Measurements from ENCODE around the gene UTS2B.

DNA sequence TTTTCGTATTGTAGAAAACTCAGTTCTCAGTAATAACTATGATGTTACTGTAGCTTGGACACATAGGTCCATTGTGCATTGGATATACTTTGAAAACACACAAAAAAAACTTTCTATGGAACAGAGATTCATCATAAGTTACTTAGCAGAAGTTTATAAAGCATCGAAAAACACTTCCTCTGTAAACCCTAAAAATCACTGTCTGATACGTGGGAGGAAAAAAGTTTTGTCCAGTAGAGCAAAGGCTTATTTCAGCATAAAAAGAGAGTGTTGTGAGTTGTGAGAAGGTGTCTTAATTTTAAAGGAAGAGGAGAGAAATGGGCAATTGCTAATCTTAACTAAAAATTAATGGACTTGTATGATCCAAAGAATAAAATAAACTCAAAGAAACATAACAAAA is 66.5 kb downstream of the UTS2B start:
- TF ChIP-seq, protein P1, sequence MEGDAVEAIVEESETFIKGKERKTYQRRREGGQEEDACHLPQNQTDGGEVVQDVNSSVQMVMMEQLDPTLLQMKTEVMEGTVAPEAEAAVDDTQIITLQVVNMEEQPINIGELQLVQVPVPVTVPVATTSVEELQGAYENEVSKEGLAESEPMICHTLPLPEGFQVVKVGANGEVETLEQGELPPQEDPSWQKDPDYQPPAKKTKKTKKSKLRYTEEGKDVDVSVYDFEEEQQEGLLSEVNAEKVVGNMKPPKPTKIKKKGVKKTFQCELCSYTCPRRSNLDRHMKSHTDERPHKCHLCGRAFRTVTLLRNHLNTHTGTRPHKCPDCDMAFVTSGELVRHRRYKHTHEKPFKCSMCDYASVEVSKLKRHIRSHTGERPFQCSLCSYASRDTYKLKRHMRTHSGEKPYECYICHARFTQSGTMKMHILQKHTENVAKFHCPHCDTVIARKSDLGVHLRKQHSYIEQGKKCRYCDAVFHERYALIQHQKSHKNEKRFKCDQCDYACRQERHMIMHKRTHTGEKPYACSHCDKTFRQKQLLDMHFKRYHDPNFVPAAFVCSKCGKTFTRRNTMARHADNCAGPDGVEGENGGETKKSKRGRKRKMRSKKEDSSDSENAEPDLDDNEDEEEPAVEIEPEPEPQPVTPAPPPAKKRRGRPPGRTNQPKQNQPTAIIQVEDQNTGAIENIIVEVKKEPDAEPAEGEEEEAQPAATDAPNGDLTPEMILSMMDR (IDR thresholded peaks at IDR 0.05) = no peak
- TF ChIP-seq POLR2A (IDR thresholded peaks at IDR 0.05) = no peak
